Measurements from ENCODE around the gene FAM135A. TPM values are rescaled to one million over a fixed set of nuclear protein-coding genes. Genes with fewer than 3 reads are reported as not detected.

FAM135A gene
- polyA plus RNA-seq, 1 experiment, result 2.9 TPM

DNA sequence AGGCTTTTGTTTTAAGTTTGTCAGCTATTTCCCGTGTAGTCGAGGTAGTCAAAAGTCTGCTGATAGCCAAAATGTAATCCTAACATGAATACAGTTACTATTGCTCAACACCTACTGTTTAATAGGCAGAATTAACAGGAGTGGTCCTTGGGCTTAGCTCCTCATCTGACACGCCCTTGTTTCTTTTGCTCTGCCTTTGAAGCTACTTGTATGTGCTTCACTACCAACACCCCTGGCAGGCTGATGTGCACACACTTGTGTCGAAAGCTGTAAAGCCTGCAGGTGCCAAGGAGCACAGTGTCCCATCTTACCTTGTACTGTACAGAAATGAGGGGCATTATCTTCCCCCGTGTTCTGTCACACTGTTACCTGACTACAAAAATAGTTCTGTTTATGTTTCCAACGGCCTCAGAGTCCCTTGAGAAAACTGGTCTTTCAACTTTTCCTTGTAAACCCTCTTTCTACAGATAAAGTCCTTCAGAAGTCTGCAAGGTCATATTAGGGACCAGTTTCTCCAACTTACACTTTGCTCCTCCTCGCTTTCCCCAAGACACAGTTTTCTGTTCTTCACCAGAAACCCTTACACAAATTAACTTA lies 162.7 kb downstream of the FAM135A start:
- Histone ChIP-seq H3K27me3 (ENCODE audit: control insufficient read depth, insufficient read depth, low read length) (no peaks in the 10 kb centered on the region), H3K36me3 (ENCODE audit: control insufficient read depth, insufficient read depth, low read length) (no peaks in the 10 kb centered on the region; the same call in 1 of the 2 replicates), H3K4me3 (ENCODE audit: low read depth, low read length) (no peak overlapping the region)
- DNase-seq (ENCODE audit: low read depth), result no peak
- TF ChIP-seq, protein P1, sequence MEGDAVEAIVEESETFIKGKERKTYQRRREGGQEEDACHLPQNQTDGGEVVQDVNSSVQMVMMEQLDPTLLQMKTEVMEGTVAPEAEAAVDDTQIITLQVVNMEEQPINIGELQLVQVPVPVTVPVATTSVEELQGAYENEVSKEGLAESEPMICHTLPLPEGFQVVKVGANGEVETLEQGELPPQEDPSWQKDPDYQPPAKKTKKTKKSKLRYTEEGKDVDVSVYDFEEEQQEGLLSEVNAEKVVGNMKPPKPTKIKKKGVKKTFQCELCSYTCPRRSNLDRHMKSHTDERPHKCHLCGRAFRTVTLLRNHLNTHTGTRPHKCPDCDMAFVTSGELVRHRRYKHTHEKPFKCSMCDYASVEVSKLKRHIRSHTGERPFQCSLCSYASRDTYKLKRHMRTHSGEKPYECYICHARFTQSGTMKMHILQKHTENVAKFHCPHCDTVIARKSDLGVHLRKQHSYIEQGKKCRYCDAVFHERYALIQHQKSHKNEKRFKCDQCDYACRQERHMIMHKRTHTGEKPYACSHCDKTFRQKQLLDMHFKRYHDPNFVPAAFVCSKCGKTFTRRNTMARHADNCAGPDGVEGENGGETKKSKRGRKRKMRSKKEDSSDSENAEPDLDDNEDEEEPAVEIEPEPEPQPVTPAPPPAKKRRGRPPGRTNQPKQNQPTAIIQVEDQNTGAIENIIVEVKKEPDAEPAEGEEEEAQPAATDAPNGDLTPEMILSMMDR (IDR thresholded peaks at IDR 0.05; ENCODE audit: insufficient read depth, low read depth, low read length), result no peak
- CTCF ChIA-PET, result interaction anchor here (1.1 kb wide), 1 partner anchor 10 kb away, joined by 3 read pairs; no protein-coding TSS in a partner anchor
- POLR2A ChIA-PET, result no interaction called here

DNA sequence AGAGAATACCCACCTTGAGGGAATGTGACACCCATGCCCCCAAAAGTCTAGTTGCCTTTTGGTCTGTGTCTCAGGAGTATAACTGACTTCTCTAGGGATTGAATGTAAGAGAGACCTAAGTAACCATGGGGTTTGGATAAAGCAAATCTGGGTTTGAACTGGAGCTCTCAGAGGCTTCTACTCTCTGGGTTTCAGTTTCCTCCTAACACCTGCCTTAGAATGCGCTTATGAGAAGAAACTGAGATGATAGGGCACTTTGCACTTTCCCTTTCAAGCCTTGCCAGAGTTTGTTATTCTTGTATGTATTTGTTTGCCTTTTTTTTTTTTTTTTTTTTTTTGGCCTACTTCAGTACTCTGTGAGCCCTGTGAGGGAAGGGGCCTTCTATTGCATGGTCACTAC lies 172.8 kb downstream of the FAM135A start:
- Histone ChIP-seq H3K27me3 (ENCODE audit: control insufficient read depth, insufficient read depth, low read length) (no peaks in the 10 kb centered on the region), H3K4me3 (ENCODE audit: low read depth, low read length) (no peak overlapping the region), H3K36me3 (ENCODE audit: control insufficient read depth, insufficient read depth, low read length) (peaks cover 5% of the 10 kb centered on the region)
- DNase-seq (ENCODE audit: low read depth), result no peak
- ChIA-PET POLR2A (no interaction called here), CTCF (no interaction called here)
- TF ChIP-seq, protein P1 (IDR thresholded peaks at IDR 0.05; ENCODE audit: insufficient read depth, low read depth, low read length), result no peak

DNA sequence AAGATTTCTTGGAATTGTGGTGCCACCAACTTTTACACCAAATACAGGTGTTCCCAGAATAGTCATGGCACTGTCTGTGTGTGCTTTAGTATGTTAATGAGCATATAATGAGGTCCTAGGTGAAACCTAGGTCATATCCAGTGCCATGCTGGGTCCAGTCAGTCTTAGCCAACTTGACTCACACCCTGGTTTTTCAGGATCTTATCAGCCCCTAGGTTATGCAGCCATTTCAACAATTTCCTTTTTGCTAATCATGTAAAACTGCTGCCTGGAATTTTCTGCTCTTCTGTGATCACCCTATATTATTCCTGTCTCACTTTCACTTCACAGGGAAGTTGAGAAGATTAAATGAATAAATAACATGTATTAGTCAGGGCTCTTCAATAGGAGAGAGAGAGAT lies 177.1 kb downstream of the FAM135A start:
- Histone ChIP-seq H3K4me3 (ENCODE audit: low read depth, low read length) (no peak overlapping the region), H3K27me3 (ENCODE audit: control insufficient read depth, insufficient read depth, low read length) (no peaks in the 10 kb centered on the region), H3K36me3 (ENCODE audit: control insufficient read depth, insufficient read depth, low read length) (no peaks in the 10 kb centered on the region; the same call in 1 of the 2 replicates)
- no peak for DNase-seq (ENCODE audit: low read depth)
- ChIA-PET CTCF (no interaction called here), POLR2A (no interaction called here)
- TF ChIP-seq, protein P1 (IDR thresholded peaks at IDR 0.05; ENCODE audit: insufficient read depth, low read depth, low read length), result no peak

DNA sequence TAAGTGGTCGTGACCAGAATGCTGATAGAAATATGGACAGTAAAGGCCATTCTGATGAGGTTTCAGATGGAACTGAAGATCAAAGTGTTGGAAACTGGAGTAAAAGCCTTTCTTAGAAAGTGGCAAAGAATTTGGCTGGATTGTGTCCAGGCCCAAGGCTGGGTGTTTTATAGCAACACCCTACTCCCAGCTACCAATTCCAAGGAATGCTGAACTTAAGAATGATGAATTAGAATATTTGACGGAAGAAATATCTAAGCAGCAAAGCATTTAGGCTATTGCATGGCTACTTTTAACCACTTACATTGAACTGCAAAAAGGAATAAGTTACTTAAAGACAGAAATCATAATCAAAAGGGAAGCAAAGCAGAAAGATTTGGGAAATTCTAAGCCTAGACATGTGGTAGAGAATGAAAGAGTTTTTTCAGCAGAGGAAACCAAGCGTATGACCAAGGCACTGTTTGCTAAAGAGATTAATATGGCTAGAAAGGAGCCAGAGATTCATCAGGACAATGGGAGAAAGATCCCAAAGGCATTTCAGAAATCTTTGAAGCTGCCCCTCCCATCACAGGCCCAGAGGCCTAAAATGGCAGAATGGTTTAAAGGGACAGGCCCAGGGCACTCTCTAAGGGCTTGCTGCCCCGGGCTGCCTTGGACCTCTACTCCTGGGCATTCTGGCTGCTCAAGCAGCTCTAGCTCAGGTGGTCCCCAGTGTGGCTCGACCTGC lies 179.2 kb downstream of the FAM135A start:
- ChIA-PET POLR2A (no interaction called here), CTCF (no interaction called here)
- H3K36me3 ChIP-seq (ENCODE audit: control insufficient read depth, insufficient read depth, low read length), result no peaks in the 10 kb centered on the region
- H3K4me3 ChIP-seq (ENCODE audit: low read depth, low read length), result no peak overlapping the region
- DNase-seq (ENCODE audit: low read depth), result no peak
- TF ChIP-seq, protein P1 (IDR thresholded peaks at IDR 0.05; ENCODE audit: insufficient read depth, low read depth, low read length), result no peak
- H3K27me3 ChIP-seq (ENCODE audit: control insufficient read depth, insufficient read depth, low read length), result no peaks in the 10 kb centered on the region

DNA sequence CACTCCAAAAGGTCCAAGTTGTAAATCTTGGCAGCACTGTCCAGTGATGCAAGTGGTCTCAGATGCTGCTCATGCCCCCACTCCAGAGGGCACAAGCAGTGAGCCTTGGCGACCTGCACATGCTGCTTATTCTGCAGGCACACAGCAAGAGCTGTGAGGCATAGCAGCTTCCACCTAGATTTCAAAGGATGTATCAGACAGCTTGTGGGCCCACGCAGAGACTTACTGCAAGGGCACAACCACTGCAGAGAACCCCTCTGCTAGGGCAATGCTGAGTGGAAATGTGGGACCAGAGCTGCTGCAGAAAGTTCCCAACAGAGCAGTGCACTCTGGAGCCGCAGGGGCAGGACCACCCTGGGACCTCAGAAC lies 179.8 kb downstream of the FAM135A start:
- Histone ChIP-seq H3K27me3 (ENCODE audit: control insufficient read depth, insufficient read depth, low read length) (no peaks in the 10 kb centered on the region), H3K36me3 (ENCODE audit: control insufficient read depth, insufficient read depth, low read length) (no peaks in the 10 kb centered on the region), H3K4me3 (ENCODE audit: low read depth, low read length) (no peak overlapping the region)
- TF ChIP-seq, protein P1 (IDR thresholded peaks at IDR 0.05; ENCODE audit: insufficient read depth, low read depth, low read length), result no peak
- no peak for DNase-seq (ENCODE audit: low read depth)
- POLR2A ChIA-PET, result no interaction called here
- CTCF ChIA-PET, result interaction anchor here (0.6 kb wide), 1 partner anchor 11 kb away, joined by 3 read pairs; no protein-coding TSS in a partner anchor
